ENCODE results near the gene CHRNA4.

DNA sequence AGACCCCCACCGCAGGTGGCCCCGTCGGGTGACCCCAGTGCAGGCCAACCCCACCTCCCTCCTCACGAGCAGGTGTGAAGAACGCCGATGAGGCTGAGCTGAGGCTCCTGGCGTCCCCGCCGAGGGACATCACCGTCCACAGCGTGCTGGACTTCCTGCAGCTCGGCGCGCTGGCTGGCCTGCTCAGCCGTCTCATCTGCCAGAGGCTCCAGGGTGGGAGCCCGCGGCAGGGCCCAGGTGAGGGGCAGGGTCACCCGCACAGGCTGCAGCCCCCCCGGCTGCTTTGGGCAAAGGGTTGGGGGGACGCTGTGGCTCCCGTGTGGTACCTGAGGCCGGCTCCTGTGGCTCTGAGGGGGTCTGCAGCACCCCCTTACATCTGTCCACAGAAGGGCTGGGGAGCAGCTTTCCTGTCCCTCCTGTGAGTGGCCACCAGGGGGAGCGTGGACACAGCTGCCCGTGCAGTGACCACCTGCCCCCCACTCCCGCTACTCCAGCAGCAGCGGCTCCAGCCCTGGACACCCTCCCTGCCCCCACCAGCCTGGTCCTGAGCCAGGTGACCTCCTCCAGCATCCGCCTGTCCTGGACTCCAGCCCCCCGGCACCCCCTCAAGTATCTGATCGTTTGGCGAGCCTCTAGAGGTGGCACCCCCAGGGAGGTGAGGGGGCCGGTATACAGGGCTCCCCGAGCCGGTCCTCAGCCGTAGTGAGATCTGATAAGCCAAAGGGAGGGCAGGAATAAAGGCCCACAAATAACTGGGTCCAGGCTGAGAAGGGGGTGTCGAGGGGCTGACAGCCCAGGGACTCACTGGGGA lies 51.7 kb downstream of the CHRNA4 start:
- TF ChIP-seq, protein P1, sequence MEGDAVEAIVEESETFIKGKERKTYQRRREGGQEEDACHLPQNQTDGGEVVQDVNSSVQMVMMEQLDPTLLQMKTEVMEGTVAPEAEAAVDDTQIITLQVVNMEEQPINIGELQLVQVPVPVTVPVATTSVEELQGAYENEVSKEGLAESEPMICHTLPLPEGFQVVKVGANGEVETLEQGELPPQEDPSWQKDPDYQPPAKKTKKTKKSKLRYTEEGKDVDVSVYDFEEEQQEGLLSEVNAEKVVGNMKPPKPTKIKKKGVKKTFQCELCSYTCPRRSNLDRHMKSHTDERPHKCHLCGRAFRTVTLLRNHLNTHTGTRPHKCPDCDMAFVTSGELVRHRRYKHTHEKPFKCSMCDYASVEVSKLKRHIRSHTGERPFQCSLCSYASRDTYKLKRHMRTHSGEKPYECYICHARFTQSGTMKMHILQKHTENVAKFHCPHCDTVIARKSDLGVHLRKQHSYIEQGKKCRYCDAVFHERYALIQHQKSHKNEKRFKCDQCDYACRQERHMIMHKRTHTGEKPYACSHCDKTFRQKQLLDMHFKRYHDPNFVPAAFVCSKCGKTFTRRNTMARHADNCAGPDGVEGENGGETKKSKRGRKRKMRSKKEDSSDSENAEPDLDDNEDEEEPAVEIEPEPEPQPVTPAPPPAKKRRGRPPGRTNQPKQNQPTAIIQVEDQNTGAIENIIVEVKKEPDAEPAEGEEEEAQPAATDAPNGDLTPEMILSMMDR (IDR thresholded peaks at IDR 0.05; ENCODE audit: borderline replicate concordance, extremely low read depth, low read length, poor library complexity, severe bottlenecking): peak; percentile 76
- no peak for TF ChIP-seq EZH2 (IDR thresholded peaks at IDR 0.05; ENCODE audit: borderline replicate concordance, low read depth, low read length, severe bottlenecking)
